GM12878 (cell line): ENCODE results near the gene TTLL10. TPM values are rescaled to one million over a fixed set of nuclear protein-coding genes. Genes with fewer than 3 reads are reported as not detected.

Experiments used
- ATAC-seq: fragments of 200-7000 bp; cut with Tn5 transposase; 3 replicates; pipeline ENCODE4 v1.9.1; 2020; ENCODE audit warnings: mild to moderate bottlenecking, moderate library complexity
- BruUV-seq: library from RNA; stranded (reverse); fragments of 400-500 nt; replicated peaks from 2 replicates; lab custom pipeline; 2021; lab: Mats Ljungman, UMichigan
- CTCF ChIA-PET: fragments of 300-600 bp; sonication (Branson Sonifier 250); formaldehyde crosslinking; extraction: SDS; loops from one replicate; lab custom pipeline; 2021; ENCODE audit warnings: inconsistent platforms; lab: Yijun Ruan, JAX
- POLR2A ChIA-PET: fragments of 350-600 bp; formaldehyde crosslinking; extraction: SDS; loops from one replicate; lab custom pipeline; 2021; ENCODE audit warnings: inconsistent platforms; lab: Charles Lee
- RAD21 ChIA-PET: fragments of 300-600 bp; sonication (Branson Sonifier 250); formaldehyde crosslinking; loops from one replicate; lab custom pipeline; 2023; ENCODE audit warnings: antibody characterized with exemption; ENCODE audit not compliant: unreplicated experiment; lab: Charles Lee
- SMC1A ChIA-PET: fragments of 300-600 bp; sonication (Branson Sonifier 250); formaldehyde crosslinking; loops from one replicate; lab custom pipeline; 2023; ENCODE audit not compliant: unreplicated experiment, uncharacterized antibody; lab: Charles Lee
- DNase-seq: peaks from one replicate; pipeline ENCODE4 v3.0.0-alpha.2; 2011; ENCODE audit warnings: low read depth, low spot score
- FAIRE-seq: peaks from 3 replicates; lab custom pipeline; 2011; peaks lifted over from hg19 to GRCh38; lab: Jason Lieb, UNC
- H2AFZ ChIP-seq: 2 replicates; pipeline ENCODE4 v1.6.0; 2011; ENCODE audit warnings: low read depth, low read length, control low read depth; ENCODE audit not compliant: control insufficient read depth
- H3K27ac ChIP-seq: 2 replicates; pipeline ENCODE4 v1.5.1; 2011; ENCODE audit warnings: control low read depth; ENCODE audit not compliant: control insufficient read depth, insufficient read depth
- H3K27me3 ChIP-seq, 2 experiments: replicated peaks in 1 of 2; 2 replicates each; pipeline versions ENCODE4 v1.6.0 to v1.6.1; 2011; ENCODE audit warnings: low read length in 1 of 2; ENCODE audit not compliant: control insufficient read depth in 2 of 2, insufficient read depth in 2 of 2
- H3K36me3 ChIP-seq, 2 experiments: 2 replicates each; pipeline ENCODE4 v1.5.1; 2011; ENCODE audit warnings: low read length in 1 of 2; ENCODE audit not compliant: control insufficient read depth in 2 of 2, insufficient read depth in 2 of 2
- H3K4me1 ChIP-seq: 2 replicates; pipeline ENCODE4 v1.6.1; 2011; ENCODE audit warnings: mild to moderate bottlenecking, low read length, moderate library complexity, mixed read lengths; ENCODE audit not compliant: control insufficient read depth, insufficient read depth
- H3K4me2 ChIP-seq: 2 replicates; pipeline ENCODE4 v1.6.0; 2011; ENCODE audit warnings: control low read depth; ENCODE audit not compliant: control insufficient read depth, insufficient read depth
- H3K4me3 ChIP-seq: fragments of 200-600 bp; sonication (generic); 2 replicates; pipeline ENCODE4 v1.5.1; 2016
- H3K79me2 ChIP-seq: 2 replicates; pipeline ENCODE4 v1.6.0; 2011; ENCODE audit warnings: low read length; ENCODE audit not compliant: control insufficient read depth, insufficient read depth
- H3K9ac ChIP-seq: 2 replicates; pipeline ENCODE4 v1.8.0; 2011; ENCODE audit warnings: low read length, control low read depth, mixed read lengths; ENCODE audit not compliant: control insufficient read depth, insufficient read depth
- H3K9me3 ChIP-seq: replicated peaks from 3 replicates; pipeline ENCODE4 v1.5.1; 2011; ENCODE audit warnings: mild to moderate bottlenecking, low read length; ENCODE audit not compliant: control insufficient read depth, insufficient read depth
- H4K20me1 ChIP-seq: 2 replicates; pipeline ENCODE4 v1.6.0; 2011; ENCODE audit not compliant: control insufficient read depth, insufficient read depth
- ATF3 ChIP-seq: IDR thresholded peaks from 2 replicates; pipeline ENCODE4 v1.6.1; 2011; ENCODE audit warnings: low read depth, mild to moderate bottlenecking, low read length, moderate library complexity, borderline replicate concordance; ENCODE audit errors: extremely low read depth
- HDGF ChIP-seq: fragments of 450-650 bp; IDR thresholded peaks from 2 replicates; pipeline ENCODE4 v1.6.1; 2016; ENCODE audit warnings: antibody characterized with exemption
- IRF3 ChIP-seq: fragments of 450-650 bp; IDR thresholded peaks from 2 replicates; pipeline ENCODE4 v1.6.1; 2014; ENCODE audit warnings: mild to moderate bottlenecking
- KDM1A ChIP-seq: fragments of 200-600 bp; sonication (generic); IDR thresholded peaks from 2 replicates; pipeline ENCODE4 v1.6.1; 2016; ENCODE audit warnings: borderline replicate concordance
- MYC ChIP-seq: IDR thresholded peaks from 2 replicates; pipeline ENCODE4 v1.6.1; 2011; ENCODE audit warnings: mild to moderate bottlenecking, low read length, moderate library complexity, inconsistent platforms; ENCODE audit not compliant: insufficient read depth, insufficient replicate concordance, insufficient read length, severe bottlenecking
- NFYA ChIP-seq: IDR thresholded peaks from 2 replicates; pipeline ENCODE4 v1.6.1; 2011; ENCODE audit warnings: low read depth, mild to moderate bottlenecking, low read length, improper control_type of control experiment, borderline replicate concordance
- NFYB ChIP-seq: IDR thresholded peaks from 2 replicates; pipeline ENCODE4 v1.6.1; 2011; ENCODE audit warnings: low read depth, mild to moderate bottlenecking, low read length, improper control_type of control experiment, moderate library complexity; ENCODE audit not compliant: insufficient read depth
- WGBS: methylation state at CpG from one replicate; pipeline ENCODE4 v1.1.6; 2016; ENCODE audit warnings: low lambda C conversion rate; ENCODE audit not compliant: insufficient replicate concordance, insufficient coverage; ENCODE audit errors: missing lambda C conversion rate; 5-methylcytosine and 5-hydroxymethylcytosine counted together
- in situ Hi-C: fragments of 300-500 bp; cut with MboI; formaldehyde crosslinking; loops from 9 replicates; pipeline ENCODE4 v1.14.3; 2018; ENCODE audit warnings: mixed read lengths
- intact Hi-C: fragments of 100-400 bp; cut with micrococcal nuclease; formaldehyde crosslinking; loops from one replicate; pipeline ENCODE4 v1.14.2; 2022; ENCODE audit not compliant: unreplicated experiment
- polyA plus RNA-seq, 11 experiments: library from polyadenylated mRNA; depleted of rRNA in 4 of 11; unstranded in 6 of 11; stranded (reverse) in 5 of 11; fragments of >200 nt; fragmentation: Nextera tagmentation in 4 of 11; fragmentation: Illumina TruSeq in 1 of 11; extraction: Ambion mirVana in 4 of 11; extraction: Trizol in 1 of 11; gene quantifications; 1 replicate in 1 of 11; 2 replicates in 10 of 11; pipeline versions ENCODE4 v1.2.1 to v1.2.3, GENCODE V29; 2011 to 2016; ENCODE audit warnings: inconsistent platforms in 2 of 11, missing spikeins in 2 of 11, low read depth in 1 of 11
- total RNA-seq, 4 experiments: library from RNA; depleted of rRNA in 3 of 4; stranded (reverse); fragments of >200 nt in 3 of 4; fragmentation: Illumina TruSeq in 1 of 4; extraction: Trizol in 1 of 4; gene quantifications; 2 replicates each; pipeline versions ENCODE4 v1.2.1 to v1.2.3, GENCODE V29; 2013 to 2021

The TTLL10 gene
- total and polyA plus RNA-seq, 10 of the 15 experiments (the other 5 are each of a cell fraction or from before 2014, with no cell fraction given) = not detected

GRCh38 chr1:1228187-1228586 lies 54.5 kb downstream of the TTLL10 start:
- Histone ChIP-seq H3K4me2 (no peak overlapping the region; the same call in 1 of the 2 replicates), H3K79me2 (peaks cover 50% of the 10 kb centered on the region), H3K4me1 (peaks cover 4% of the 10 kb centered on the region), H3K27me3 (no peaks in the 10 kb centered on the region), H3K9me3 (no peaks in the 10 kb centered on the region; the same call in 2 of the 3 replicates), H3K36me3 (peaks cover 4 to 31% of the 10 kb centered on the region in 2 experiments; a peak in 3 of 4 replicates), H3K9ac (no peak overlapping the region), H4K20me1 (no peaks in the 10 kb centered on the region), H2AFZ (no peak overlapping the region), H3K4me3 (no peak overlapping the region), H3K27ac (no peak overlapping the region)
- FAIRE-seq = no peak
- RAD21 ChIA-PET = no interaction called here
- in situ Hi-C loops (no loop called here), intact Hi-C loops (no loop called here)
- no peak for TF ChIP-seq KDM1A
- TF ChIP-seq IRF3 = no peak
- TF ChIP-seq NFYB = no peak
- no peak for TF ChIP-seq MYC
- no peak for TF ChIP-seq ATF3
- TF ChIP-seq HDGF = no peak
- no peak for TF ChIP-seq NFYA
- no peak for ATAC-seq
- no TSS peak for BruUV-seq
- POLR2A ChIA-PET = no interaction called here
- CTCF ChIA-PET = no interaction called here
- DNase-seq = no peak
- SMC1A ChIA-PET = no interaction called here
- 98% methylated on average over 18 of the region's 30 CpGs for WGBS
